IMR-90 (cell line): ENCODE results near the gene BAIAP2. TPM values are rescaled to one million over a fixed set of nuclear protein-coding genes. Genes with fewer than 3 reads are reported as not detected.

ENCODE experiments used
- ATAC-seq: fragments of 200-7000 bp; cut with Tn5 transposase; 2 replicates; pipeline ENCODE4 v1.9.1; 2020; ENCODE audit warnings: low read depth, mild to moderate bottlenecking, moderate library complexity
- BruUV-seq: library from RNA; stranded (reverse); fragments of 400-500 nt; replicated peaks from 2 replicates; lab custom pipeline; 2021; lab: Mats Ljungman, UMichigan
- CTCF ChIA-PET: fragments of 300-600 bp; formaldehyde crosslinking; extraction: SDS; loops from one replicate; lab custom pipeline; 2021; ENCODE audit warnings: antibody characterized with exemption; lab: Yijun Ruan, JAX
- POLR2A ChIA-PET: fragments of 300-600 bp; sonication (Branson Sonifier 250); formaldehyde crosslinking; loops from one replicate; lab custom pipeline; 2022; ENCODE audit warnings: antibody characterized with exemption; ENCODE audit not compliant: unreplicated experiment; lab: Charles Lee
- DNase-seq: peaks from one replicate; pipeline ENCODE4 v3.0.0; 2013
- H2AFZ ChIP-seq: replicated peaks from 2 replicates; pipeline ENCODE3; 2013; ENCODE audit warnings: low read length, mild to moderate bottlenecking; ENCODE audit not compliant: poor library complexity
- H2AK5ac ChIP-seq: 2 replicates; pipeline ENCODE4 v1.6.1; 2013; ENCODE audit warnings: low read depth, low read length, inconsistent platforms
- H2AK9ac ChIP-seq: replicated peaks from 2 replicates; pipeline ENCODE3; 2013; ENCODE audit warnings: mild to moderate bottlenecking, low read depth, low read length, moderate library complexity; ENCODE audit not compliant: poor library complexity
- H2BK120ac ChIP-seq: 2 replicates; pipeline ENCODE4 v1.6.1; 2013; ENCODE audit warnings: low read depth, low read length, inconsistent platforms
- H2BK15ac ChIP-seq: 3 replicates; pipeline ENCODE4 v1.6.1; 2013; ENCODE audit warnings: low read depth, low read length, inconsistent platforms
- H2BK20ac ChIP-seq: 2 replicates; pipeline ENCODE4 v1.6.1; 2013; ENCODE audit warnings: low read depth, mild to moderate bottlenecking, inconsistent platforms, low read length, moderate library complexity
- H2BK5ac ChIP-seq: 2 replicates; pipeline ENCODE4 v1.6.1; 2013; ENCODE audit warnings: mild to moderate bottlenecking, low read depth, low read length, inconsistent platforms; ENCODE audit not compliant: poor library complexity, severe bottlenecking
- H3K14ac ChIP-seq: replicated peaks from 2 replicates; pipeline ENCODE4 v1.6.1; 2013; ENCODE audit warnings: low read depth, low read length, inconsistent platforms
- H3K18ac ChIP-seq: 2 replicates; pipeline ENCODE4 v1.6.1; 2013; ENCODE audit warnings: low read depth, low read length, control low read depth
- H3K23ac ChIP-seq: 2 replicates; pipeline ENCODE4 v1.6.1; 2013; ENCODE audit warnings: low read depth, low read length, inconsistent platforms
- H3K27ac ChIP-seq: 2 replicates; pipeline ENCODE4 v1.5.1; 2013; ENCODE audit warnings: mild to moderate bottlenecking, control low read depth, low read length; ENCODE audit not compliant: insufficient read depth
- H3K27me3 ChIP-seq: 2 replicates; pipeline ENCODE4 v1.6.1; 2013; ENCODE audit warnings: low read length; ENCODE audit not compliant: control insufficient read depth, insufficient read depth
- H3K36me3 ChIP-seq: 2 replicates; pipeline ENCODE4 v1.6.1; 2013; ENCODE audit warnings: low read length, mixed read lengths; ENCODE audit not compliant: control insufficient read depth, insufficient read depth
- H3K4ac ChIP-seq: 2 replicates; pipeline ENCODE4 v1.6.1; 2013; ENCODE audit warnings: low read depth, low read length, inconsistent platforms
- H3K4me1 ChIP-seq: 2 replicates; pipeline ENCODE4 v1.6.1; 2013; ENCODE audit warnings: low read length, mixed read lengths; ENCODE audit not compliant: control insufficient read depth, insufficient read depth
- H3K4me2 ChIP-seq: 2 replicates; pipeline ENCODE4 v1.6.1; 2013; ENCODE audit warnings: low read depth, mild to moderate bottlenecking, control low read depth, low read length, moderate library complexity
- H3K4me3 ChIP-seq: 2 replicates; pipeline ENCODE4 v1.5.1; 2013; ENCODE audit warnings: low read depth, mild to moderate bottlenecking, control low read depth, low read length, moderate library complexity; ENCODE audit not compliant: insufficient read depth
- H3K56ac ChIP-seq: 2 replicates; pipeline ENCODE4 v1.6.1; 2013; ENCODE audit warnings: low read length, inconsistent platforms; ENCODE audit not compliant: insufficient read depth; ENCODE audit errors: extremely low read depth
- H3K79me1 ChIP-seq, 2 experiments: 2 replicates each; pipeline ENCODE4 v1.6.1; 2013; ENCODE audit warnings: low read length in 2 of 2, inconsistent platforms in 1 of 2, low read depth in 1 of 2
- H3K9ac ChIP-seq: 2 replicates; pipeline ENCODE4 v1.6.1; 2013; ENCODE audit warnings: low read depth, low read length, control low read depth
- H3K9me1 ChIP-seq: 2 replicates; pipeline ENCODE4 v1.6.1; 2013; ENCODE audit warnings: low read length, inconsistent platforms; ENCODE audit not compliant: insufficient read depth
- H3K9me3 ChIP-seq: 2 replicates; pipeline ENCODE4 v1.6.1; 2013; ENCODE audit warnings: low read length; ENCODE audit not compliant: control insufficient read depth, insufficient read depth
- H4K20me1 ChIP-seq: 2 replicates; pipeline ENCODE4 v1.6.1; 2013; ENCODE audit warnings: low read length, inconsistent platforms; ENCODE audit not compliant: insufficient read depth
- H4K5ac ChIP-seq: 2 replicates; pipeline ENCODE4 v1.6.1; 2013; ENCODE audit warnings: mild to moderate bottlenecking, low read depth, low read length, control low read depth
- H4K8ac ChIP-seq, 2 experiments: 2 replicates each; pipeline ENCODE4 v1.6.1; 2013; ENCODE audit warnings: low read depth in 2 of 2, low read length in 2 of 2, control low read depth in 1 of 2, inconsistent platforms in 1 of 2
- H4K91ac ChIP-seq: 2 replicates; pipeline ENCODE4 v1.6.1; 2013; ENCODE audit warnings: low read depth, low read length, inconsistent platforms; ENCODE audit not compliant: insufficient read depth
- RAD21 ChIP-seq: IDR thresholded peaks from 2 replicates; pipeline ENCODE4 v1.6.1; 2012; ENCODE audit warnings: low read length, improper control_type of control experiment
- SMC3 ChIP-seq: fragments of 150-350 bp; IDR thresholded peaks from 2 replicates; pipeline ENCODE4 v1.6.1; 2016; ENCODE audit warnings: low read depth, mild to moderate bottlenecking, antibody characterized with exemption, low read length, moderate library complexity
- WGBS, 2 experiments: methylation state at CpG; one replicate each; pipeline versions ENCODE4 v1.1.5 to v1.1.7; 2013; ENCODE audit warnings: missing lambda C conversion rate in 2 of 2; ENCODE audit not compliant: insufficient read length in 1 of 2; ENCODE audit errors: extremely low coverage in 2 of 2; 5-methylcytosine and 5-hydroxymethylcytosine counted together
- dilution Hi-C: fragments of 300-500 bp; cut with HindIII; formaldehyde crosslinking; loops from one replicate; pipeline ENCODE4 v1.14.3; 2018; ENCODE audit warnings: low sequenced_read_pairs; ENCODE audit not compliant: unreplicated experiment
- in situ Hi-C: fragments of 300-500 bp; cut with MboI; formaldehyde crosslinking; loops from 3 replicates; pipeline ENCODE4 v1.14.3; 2019; ENCODE audit warnings: low sequenced_read_pairs, inconsistent platforms, mixed read lengths
- intact Hi-C: fragments of 100-400 bp; cut with micrococcal nuclease; formaldehyde crosslinking; loops from 2 replicates; pipeline ENCODE4 v1.10.0; 2022
- polyA plus RNA-seq, 3 experiments: library from polyadenylated mRNA; depleted of rRNA; stranded (reverse); fragments of >200 nt; gene quantifications; 2 replicates each; pipeline ENCODE4 v1.2.3, GENCODE V29; 2012; ENCODE audit warnings: low replicate concordance in 1 of 3
- total RNA-seq: library from RNA; depleted of rRNA; stranded (reverse); fragments of >200 nt; gene quantifications from 2 replicates; pipeline ENCODE4 v1.2.3, GENCODE V29; 2012

BAIAP2 gene
- total and polyA plus RNA-seq, 2 of the 4 experiments (the other 2 are of a cell fraction): 18.3 to 32.6 TPM

GRCh38 chr17:81091154-81091553, 56.2 kb downstream of the BAIAP2 start:
- no peak overlapping the region for H2AK5ac ChIP-seq
- no peak overlapping the region for H2BK20ac ChIP-seq
- no peak overlapping the region for H2AK9ac ChIP-seq
- no peak for DNase-seq
- no peak overlapping the region for H4K8ac ChIP-seq
- 94% methylated on average over 7 of the region's 9 CpGs; no CpG with 5 or more reads in 1 of the 2 experiments for WGBS, 2 experiments
- H4K20me1 ChIP-seq: peaks cover 9% of the 10 kb centered on the region
- peaks cover 0 to 4% of the 10 kb centered on the region in 2 experiments; a peak in 1 of 4 replicates for H3K79me1 ChIP-seq
- H3K36me3 ChIP-seq: peaks cover 12% of the 10 kb centered on the region; the same call in 1 of the 2 replicates
- no peak for ATAC-seq
- no peak overlapping the region for H2BK15ac ChIP-seq
- peaks cover 8% of the 10 kb centered on the region; the same call in 1 of the 2 replicates for H3K9me1 ChIP-seq
- H3K4me3 ChIP-seq: no peak overlapping the region
- no peak overlapping the region for H2AFZ ChIP-seq
- no peak overlapping the region for H3K56ac ChIP-seq
- no peaks in the 10 kb centered on the region for H3K27me3 ChIP-seq
- H2BK120ac ChIP-seq: no peak overlapping the region
- ChIA-PET POLR2A (no interaction called here), CTCF (no interaction called here)
- H3K4ac ChIP-seq: no peak overlapping the region
- H3K23ac ChIP-seq: no peak overlapping the region
- H4K91ac ChIP-seq: no peak overlapping the region
- TF ChIP-seq RAD21 (no peak), SMC3 (no peak)
- no peak overlapping the region for H3K14ac ChIP-seq
- no peaks in the 10 kb centered on the region for H3K9me3 ChIP-seq
- in situ Hi-C loops (no loop called here), dilution Hi-C loops (no loop called here), intact Hi-C loops (no loop called here)
- H3K4me2 ChIP-seq: no peak overlapping the region
- BruUV-seq: no TSS peak
- no peak overlapping the region for H3K18ac ChIP-seq
- no peak overlapping the region for H2BK5ac ChIP-seq
- no peak overlapping the region for H3K9ac ChIP-seq
- peaks cover 18% of the 10 kb centered on the region for H3K4me1 ChIP-seq
- H4K5ac ChIP-seq: no peak overlapping the region
- H3K27ac ChIP-seq: no peak overlapping the region
